Caco-2 (cell line): Measurements from ENCODE around the gene ARHGEF40. TPM values are rescaled to one million over a fixed set of nuclear protein-coding genes. Genes with fewer than 3 reads are reported as not detected.

Experiments used
- BruUV-seq: library from RNA; stranded (reverse); fragments of 400-500 nt; replicated peaks from 2 replicates; lab custom pipeline; 2021; lab: Mats Ljungman, UMichigan
- CTCF ChIA-PET: fragments of 300-600 bp; sonication (Branson Sonifier 250); formaldehyde crosslinking; loops from one replicate; lab custom pipeline; 2022; ENCODE audit warnings: antibody characterized with exemption; lab: Charles Lee
- POLR2A ChIA-PET: fragments of 300-600 bp; sonication (Branson Sonifier 250); formaldehyde crosslinking; loops from one replicate; lab custom pipeline; 2022; ENCODE audit warnings: antibody characterized with exemption; lab: Charles Lee
- DNase-seq, 2 experiments: peaks; one replicate each; pipeline versions ENCODE4 v3.0.0 to v3.0.0-alpha.2; 2020 to 2022
- H3K27me3 ChIP-seq: replicated peaks from 2 replicates; pipeline ENCODE4 v1.6.0; 2011; ENCODE audit warnings: low read length; ENCODE audit not compliant: control insufficient read depth, insufficient read depth
- H3K36me3 ChIP-seq: 2 replicates; pipeline ENCODE4 v1.5.1; 2011; ENCODE audit warnings: low read length; ENCODE audit not compliant: control insufficient read depth, insufficient read depth
- H3K4me1 ChIP-seq: fragments of 250-450 bp; sonication (Bioruptor Pico); 2 replicates; pipeline ENCODE4 v1.5.1; 2020; ENCODE audit warnings: mild to moderate bottlenecking
- H3K4me3 ChIP-seq: 2 replicates; pipeline ENCODE4 v1.5.1; 2011; ENCODE audit warnings: low read depth, mild to moderate bottlenecking, control low read depth, low read length
- H3K9me3 ChIP-seq: fragments of 250-450 bp; sonication (Bioruptor Pico); 2 replicates; pipeline ENCODE4 v1.5.1; 2020; ENCODE audit warnings: mild to moderate bottlenecking, moderate library complexity
- H3K27ac Mint-ChIP-seq: one replicate; pipeline ENCODE4 v1.8.0; 2022; ENCODE audit warnings: mixed read lengths; ENCODE audit not compliant: unreplicated experiment
- H3K27me3 Mint-ChIP-seq: one replicate; pipeline ENCODE4 v1.8.0; 2022; ENCODE audit warnings: mixed read lengths; ENCODE audit not compliant: insufficient read depth, unreplicated experiment
- H3K36me3 Mint-ChIP-seq: one replicate; pipeline ENCODE4 v1.8.0; 2022; ENCODE audit warnings: mild to moderate bottlenecking, mixed read lengths; ENCODE audit not compliant: insufficient read depth, unreplicated experiment
- H3K4me1 Mint-ChIP-seq: one replicate; pipeline ENCODE4 v1.8.0; 2022; ENCODE audit warnings: low read depth, mixed read lengths; ENCODE audit not compliant: unreplicated experiment
- H3K4me3 Mint-ChIP-seq: one replicate; pipeline ENCODE4 v1.8.0; 2022; ENCODE audit warnings: mild to moderate bottlenecking, moderate library complexity, mixed read lengths; ENCODE audit not compliant: unreplicated experiment
- H3K9me3 Mint-ChIP-seq: one replicate; pipeline ENCODE4 v1.8.0; 2022; ENCODE audit warnings: mixed read lengths; ENCODE audit not compliant: unreplicated experiment
- CTCF ChIP-seq, 2 experiments: fragments of 200-600 bp in 1 of 2; IDR thresholded peaks; 1 replicate in 1 of 2; 2 replicates in 1 of 2; pipeline versions ENCODE4 v1.5.1 to v1.8.0; 2011 to 2022; ENCODE audit warnings: antibody characterized with exemption in 1 of 2, control low read depth in 1 of 2, inconsistent platforms in 1 of 2, low read depth in 1 of 2, low read length in 1 of 2, mild to moderate bottlenecking in 1 of 2, moderate library complexity in 1 of 2; ENCODE audit not compliant: insufficient read depth in 1 of 2, severe bottlenecking in 1 of 2, unreplicated experiment in 1 of 2
- intact Hi-C: fragments of 100-400 bp; cut with micrococcal nuclease; formaldehyde crosslinking; loops from one replicate; pipeline ENCODE4 v1.10.0; 2022; ENCODE audit not compliant: unreplicated experiment
- total RNA-seq: library from RNA; stranded (reverse); gene quantifications from 2 replicates; pipeline ENCODE4 v1.2.3, GENCODE V29; 2022

Gene ARHGEF40
- total RNA-seq, 1 experiment from 2014 or later = 7.1 TPM

GRCh38 chr14:21056520-21057163, 13.5 kb upstream of the ARHGEF40 start:
- H3K36me3 Mint-ChIP-seq = no peaks in the 10 kb centered on the region
- Histone ChIP-seq H3K9me3 (no peaks in the 10 kb centered on the region), H3K4me1 (peaks cover 17% of the 10 kb centered on the region), H3K4me3 (no peak overlapping the region), H3K27me3 (no peaks in the 10 kb centered on the region), H3K36me3 (no peaks in the 10 kb centered on the region)
- no peaks in the 10 kb centered on the region for H3K27me3 Mint-ChIP-seq
- no peaks in the 10 kb centered on the region for H3K9me3 Mint-ChIP-seq
- CTCF ChIA-PET = interaction anchor here (1.5 kb wide), 1 partner anchor 42 kb away, joined by 4 read pairs; no protein-coding TSS in a partner anchor
- no peak overlapping the region for H3K4me3 Mint-ChIP-seq
- H3K4me1 Mint-ChIP-seq = peaks cover 15% of the 10 kb centered on the region
- BruUV-seq = no TSS peak
- POLR2A ChIA-PET = no interaction called here
- no peak for DNase-seq
- TF ChIP-seq CTCF (IDR thresholded peaks at IDR 0.05; ENCODE audit: insufficient read depth in 1 of 2, low read depth in 1 of 2, low read length in 1 of 2, severe bottlenecking in 1 of 2, unreplicated experiment in 1 of 2) = no peak
- H3K27ac Mint-ChIP-seq = no peak overlapping the region
- intact Hi-C loops = loop anchor here (5.0 kb wide), 1 partner anchor 39 kb away; no protein-coding TSS in a partner anchor

- no peaks in the 10 kb centered on the region for H3K27me3 ChIP-seq
- H3K4me1 ChIP-seq = peaks cover 17% of the 10 kb centered on the region
- Mint-ChIP-seq H3K4me1 (peaks cover 15% of the 10 kb centered on the region), H3K9me3 (no peaks in the 10 kb centered on the region), H3K27me3 (no peaks in the 10 kb centered on the region), H3K36me3 (no peaks in the 10 kb centered on the region), H3K27ac (no peak within 1 kb of the TSS), H3K4me3 (no peak within 1 kb of the TSS)
- no TSS peak for BruUV-seq
- H3K9me3 ChIP-seq = no peaks in the 10 kb centered on the region
- H3K4me3 ChIP-seq = no peak within 1 kb of the TSS
- ChIA-PET POLR2A (no interaction called here), CTCF (interaction anchor here (1.0 kb wide), 1 partner anchor 43 kb away, joined by 5 read pairs; no protein-coding TSS in a partner anchor)
- DNase-seq = no peak
- intact Hi-C loops = loop anchor here (5.0 kb wide), 1 partner anchor 41 kb away; no protein-coding TSS in a partner anchor
- no peak for TF ChIP-seq CTCF (IDR thresholded peaks at IDR 0.05; ENCODE audit: insufficient read depth in 1 of 2, low read depth in 1 of 2, low read length in 1 of 2, severe bottlenecking in 1 of 2, unreplicated experiment in 1 of 2)
- H3K36me3 ChIP-seq = no peaks in the 10 kb centered on the region
Observed at GRCh38 chr14:21057803-21058675, 12.1 kb upstream of the ARHGEF40 start, which contains the start of gene RNASE8. Gene RNASE8, plus strand, starts transcription at chr14:21057822. Its CDS starts 71 bp downstream, at chr14:21057893.

- Mint-ChIP-seq H3K4me1 (peaks cover 13% of the 10 kb centered on the region), H3K36me3 (no peaks in the 10 kb centered on the region), H3K27me3 (no peaks in the 10 kb centered on the region), H3K27ac (no peak overlapping the region), H3K4me3 (no peak overlapping the region), H3K9me3 (no peaks in the 10 kb centered on the region)
- CTCF ChIA-PET = interaction anchor here (1.0 kb wide), 2 partner anchors 44 kb away, joined by 3 to 5 read pairs; no protein-coding TSS in a partner anchor
- no TSS peak for BruUV-seq
- no peak for DNase-seq
- no peak for TF ChIP-seq CTCF (IDR thresholded peaks at IDR 0.05; ENCODE audit: insufficient read depth in 1 of 2, low read depth in 1 of 2, low read length in 1 of 2, severe bottlenecking in 1 of 2, unreplicated experiment in 1 of 2)
- no peaks in the 10 kb centered on the region for H3K27me3 ChIP-seq
- POLR2A ChIA-PET = no interaction called here
- H3K4me1 ChIP-seq = peaks cover 16% of the 10 kb centered on the region
- intact Hi-C loops = loop anchor here (5.0 kb wide), 1 partner anchor 42 kb away; no protein-coding TSS in a partner anchor
- H3K36me3 ChIP-seq = no peaks in the 10 kb centered on the region
- H3K4me3 ChIP-seq = no peak overlapping the region
- no peaks in the 10 kb centered on the region for H3K9me3 ChIP-seq
Observed at GRCh38 chr14:21058903-21059302, 11.2 kb upstream of the ARHGEF40 start.
